Measurements from ENCODE around the gene FGGY.
"Not testable (repeated sequence)": the region's sequence is repeated elsewhere in the genome, so short reads cannot be mapped to it uniquely, and the experiment has no call there.

Gene FGGY

DNA sequence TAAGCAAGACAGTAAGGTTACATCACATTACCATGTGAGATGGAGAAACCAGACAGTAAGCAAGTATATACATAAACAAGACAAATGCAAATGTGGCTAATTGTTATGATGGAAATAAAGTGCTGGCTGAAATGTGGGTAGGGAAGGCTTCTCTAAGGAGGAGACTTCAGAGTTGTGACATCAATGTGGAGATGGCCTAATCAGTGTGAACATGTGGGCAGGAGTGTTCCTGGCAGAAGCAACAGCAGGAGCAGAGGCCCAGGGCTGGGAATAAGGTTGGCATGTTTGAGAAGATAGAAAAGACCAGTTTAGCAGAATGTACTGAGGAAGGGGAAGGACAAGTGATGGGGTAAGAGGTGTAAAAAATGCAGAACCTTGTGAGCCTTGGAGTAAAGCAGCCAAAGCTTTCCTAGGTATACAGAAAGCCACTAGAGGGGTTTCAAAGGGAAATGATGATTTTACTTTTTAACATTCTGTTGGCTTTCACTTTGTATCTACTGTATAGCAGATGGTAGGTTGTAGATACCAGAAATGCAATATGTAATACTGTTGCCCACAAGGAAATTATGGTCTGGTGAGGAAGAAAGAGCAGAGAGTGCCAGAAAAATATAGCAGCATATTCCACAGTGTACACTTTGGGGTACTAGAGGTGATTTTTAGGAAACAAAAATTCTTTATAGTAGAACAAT lies 197.4 kb downstream of the FGGY start:
- no peak for DNase-seq

DNA sequence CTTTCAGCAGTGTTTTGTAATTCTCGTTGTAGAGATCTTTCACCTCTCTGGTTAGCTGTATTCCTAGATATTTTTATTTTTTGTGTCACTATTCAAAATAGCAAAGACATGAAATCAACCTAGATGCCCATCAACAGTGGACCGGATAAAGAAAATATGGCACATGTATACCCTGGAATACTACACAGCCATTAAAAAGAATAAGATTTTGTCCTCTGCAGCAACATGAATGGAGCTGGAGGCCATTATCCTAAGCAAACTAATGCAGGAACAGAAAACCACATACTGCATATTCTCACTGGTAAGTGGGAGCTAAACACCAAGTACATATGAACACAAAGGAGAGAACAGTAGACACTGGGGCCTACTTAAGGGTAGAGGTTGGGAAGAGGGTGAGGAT lies 199.3 kb downstream of the FGGY start:
- not testable (repeated sequence) for DNase-seq

DNA sequence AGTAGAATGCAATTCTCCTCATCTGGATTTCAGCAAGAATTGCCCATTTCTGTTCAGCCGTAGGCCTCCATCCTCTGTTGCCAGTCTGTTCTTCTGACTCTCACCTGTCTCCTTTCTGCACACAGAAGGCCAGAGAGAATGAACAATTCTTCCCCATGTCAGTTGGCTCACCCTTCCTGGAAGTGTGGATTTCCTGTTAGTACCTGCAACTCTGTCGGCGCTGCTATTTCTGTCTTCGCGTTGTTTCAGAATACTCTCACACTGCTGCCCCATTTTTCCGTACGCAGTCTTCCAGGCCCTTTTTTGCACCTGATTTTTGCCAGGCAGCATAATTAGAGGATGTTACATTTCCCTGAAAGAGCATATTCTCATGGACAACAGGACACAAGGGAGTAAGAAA lies 200.7 kb downstream of the FGGY start:
- DNase-seq: no peak

DNA sequence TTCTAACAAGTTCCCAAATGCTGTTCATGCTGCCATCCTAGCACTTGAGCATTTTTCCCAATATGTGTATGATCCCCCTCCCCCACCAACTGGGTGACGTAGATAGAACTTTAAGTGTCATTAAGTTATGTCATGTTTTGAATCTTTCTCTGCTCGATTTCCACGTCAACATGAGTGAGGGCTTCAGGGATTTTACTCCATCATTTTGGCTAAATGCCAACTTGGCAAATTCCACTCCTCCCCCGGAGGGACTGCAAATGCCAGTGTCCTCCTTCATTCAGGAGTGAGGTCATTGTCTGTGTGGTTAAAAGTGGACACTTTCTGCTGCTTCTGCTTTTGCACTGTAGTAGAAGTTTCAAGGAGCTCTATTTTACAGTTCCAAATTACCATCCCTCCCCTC lies 201.7 kb downstream of the FGGY start:
- no peak for DNase-seq

DNA sequence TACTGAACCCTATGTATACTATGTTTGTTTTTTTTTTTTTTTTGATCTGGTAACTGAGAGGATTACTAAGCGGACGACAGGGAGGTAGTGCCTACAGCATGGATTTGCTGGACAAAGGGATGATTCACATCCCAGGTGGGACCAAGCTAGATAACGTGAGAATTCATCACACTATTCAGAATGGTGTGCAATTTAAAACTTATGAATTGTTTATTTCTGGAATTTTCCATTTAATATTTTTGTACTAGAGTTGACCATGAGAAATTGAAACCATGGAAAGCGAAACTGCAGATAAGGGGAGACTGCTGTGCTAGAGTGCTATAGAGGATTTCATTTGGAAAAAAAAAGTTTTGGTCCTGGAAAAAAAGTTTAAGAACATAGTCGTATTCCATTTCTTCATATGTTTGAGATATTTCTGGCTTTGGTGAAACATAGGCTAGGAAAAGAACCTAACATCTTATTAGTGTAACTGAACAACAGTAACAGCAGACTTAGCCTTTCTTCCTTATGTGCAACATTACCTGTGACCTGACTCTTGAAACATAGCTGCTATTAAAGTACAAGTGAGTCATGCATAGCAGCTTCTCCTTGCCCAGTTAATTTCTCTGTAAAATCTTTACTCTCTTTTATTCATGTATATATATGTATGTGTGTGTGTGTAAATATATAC lies 202.5 kb downstream of the FGGY start:
- DNase-seq: no peak

DNA sequence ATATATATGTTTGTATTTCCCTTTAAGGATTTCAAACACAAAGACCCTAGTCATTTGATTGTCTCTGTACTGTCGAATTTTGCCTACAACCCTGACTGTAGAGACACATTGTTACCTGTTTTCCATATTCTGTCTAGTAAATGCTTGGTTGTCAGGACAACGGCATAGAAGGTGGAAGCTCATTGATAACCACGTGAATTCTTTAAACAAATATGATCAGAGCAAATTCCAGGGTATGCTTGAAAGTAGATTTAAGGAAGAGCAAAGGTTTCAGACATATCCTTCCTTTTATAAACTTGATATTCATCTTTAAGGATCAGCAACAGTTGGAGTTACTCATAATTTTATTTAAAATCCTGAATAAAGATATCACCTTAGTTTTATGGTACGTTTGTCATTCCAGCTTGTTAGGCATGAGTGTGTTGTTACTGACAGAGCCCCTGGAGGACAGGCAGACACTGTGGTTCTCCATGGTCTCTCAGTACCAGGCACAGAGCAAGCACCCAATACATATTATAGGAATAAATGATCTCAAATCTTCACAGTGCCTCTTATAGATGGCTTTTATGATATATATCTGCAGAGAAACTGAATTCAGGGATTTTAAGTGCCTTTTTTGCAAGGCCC lies 203.2 kb downstream of the FGGY start:
- no peak for DNase-seq

GRCh38 chr1:59500950-59501742 lies 204.3 kb downstream of the FGGY start:
- DNase-seq: no peak

GRCh38 chr1:59502009-59502691 lies 205.3 kb downstream of the FGGY start:
- no peak for DNase-seq

GRCh38 chr1:59504276-59504675 lies 207.4 kb downstream of the FGGY start:
- no peak for DNase-seq

DNA sequence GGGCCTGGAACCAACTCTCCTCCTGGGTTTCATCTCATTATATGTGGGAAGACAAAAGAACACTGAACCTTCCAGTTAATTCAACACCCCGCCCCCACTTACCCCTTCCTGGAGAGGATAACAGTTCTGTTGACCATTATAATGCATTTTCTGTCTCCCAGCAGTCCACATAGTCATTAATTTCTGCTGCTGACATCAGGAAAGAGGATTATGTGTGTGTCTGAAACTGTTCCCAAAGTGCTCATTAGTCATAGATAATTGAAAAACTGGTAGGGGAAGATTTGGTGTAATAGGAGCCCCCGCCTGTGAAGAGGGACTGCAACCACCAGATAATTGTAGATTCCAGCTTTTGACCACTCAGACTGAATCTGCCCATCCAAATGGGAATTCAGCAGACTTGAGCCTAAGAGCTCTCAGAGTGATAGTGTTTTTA lies 208.7 kb downstream of the FGGY start:
- DNase-seq: no peak

- DNase-seq: no peak
Observed at GRCh38 chr1:59506952-59507351, 210.1 kb downstream of the FGGY start.

DNA sequence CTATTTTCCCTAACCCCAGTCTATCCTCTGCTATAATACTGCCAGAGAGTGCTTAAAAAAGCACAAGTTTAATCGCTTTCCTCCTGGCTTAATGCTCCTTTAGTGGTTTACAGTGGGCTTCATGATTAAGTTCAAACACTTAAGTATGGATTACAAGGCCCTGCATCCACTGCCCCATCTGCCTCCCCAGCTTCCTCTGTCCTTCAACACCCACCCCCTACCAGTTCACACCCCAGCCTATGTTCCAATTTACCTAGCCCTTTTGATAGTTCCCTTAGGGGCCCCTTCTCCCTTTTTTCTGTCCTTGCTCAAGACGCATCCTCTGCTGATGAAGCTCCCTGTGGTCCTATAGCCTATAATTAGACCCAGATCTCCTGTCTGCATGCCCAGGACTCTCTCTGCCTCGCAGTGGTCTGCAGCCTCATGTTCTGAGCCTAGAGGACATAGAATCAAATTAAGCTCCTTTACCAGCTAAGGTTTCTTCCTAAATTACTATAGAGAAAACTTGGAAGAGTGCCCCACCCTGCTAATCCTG lies 212.5 kb downstream of the FGGY start:
- DNase-seq: no peak

GRCh38 chr1:59510249-59510648 lies 213.4 kb downstream of the FGGY start:
- DNase-seq: no peak

DNA sequence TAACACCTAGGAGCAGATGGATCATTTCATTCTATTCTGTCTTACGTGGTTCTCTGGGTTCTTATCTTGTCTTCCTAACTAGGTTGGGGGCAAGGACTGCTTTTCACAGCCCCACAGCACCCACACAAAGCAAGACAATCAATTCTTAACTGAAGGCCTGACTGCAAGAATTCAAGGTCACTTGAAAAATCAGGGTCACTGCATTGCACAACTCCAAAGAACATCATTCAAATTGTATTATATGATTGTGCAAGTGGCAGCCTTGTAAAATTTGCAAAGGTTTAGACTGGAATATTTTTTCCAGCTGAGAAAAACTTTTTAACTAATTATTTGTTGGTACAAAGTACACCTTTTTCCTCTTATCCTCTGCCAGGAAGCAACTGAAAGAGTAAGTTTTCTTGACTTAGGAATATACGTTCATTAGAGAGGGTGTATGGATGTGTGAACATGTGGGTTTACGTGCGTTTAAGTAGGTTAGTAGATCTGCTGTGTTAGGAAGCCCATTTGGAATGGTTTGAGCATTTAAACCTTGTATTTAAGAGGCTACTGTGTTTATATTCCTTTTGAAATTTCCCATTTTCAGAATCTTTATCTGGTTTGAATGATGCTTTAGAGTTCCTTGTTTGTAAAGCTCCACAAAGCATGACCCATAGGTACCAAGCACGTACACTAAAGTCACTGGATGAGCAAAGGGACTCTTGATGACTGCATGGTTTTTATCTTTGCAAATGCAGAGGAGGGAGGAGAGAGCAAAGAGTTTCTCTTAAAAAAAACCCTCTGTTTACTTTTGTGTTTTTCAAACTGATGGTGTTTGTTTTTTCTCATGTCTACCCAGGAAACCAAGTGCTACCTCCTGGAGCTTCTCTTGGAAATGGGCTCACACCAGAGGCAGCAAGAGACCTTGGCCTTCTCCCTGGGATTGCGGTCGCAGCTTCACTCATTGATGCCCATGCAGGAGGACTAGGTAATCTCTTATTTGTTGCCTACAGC lies 214.9 kb downstream of the FGGY start:
- DNase-seq: no peak

DNA sequence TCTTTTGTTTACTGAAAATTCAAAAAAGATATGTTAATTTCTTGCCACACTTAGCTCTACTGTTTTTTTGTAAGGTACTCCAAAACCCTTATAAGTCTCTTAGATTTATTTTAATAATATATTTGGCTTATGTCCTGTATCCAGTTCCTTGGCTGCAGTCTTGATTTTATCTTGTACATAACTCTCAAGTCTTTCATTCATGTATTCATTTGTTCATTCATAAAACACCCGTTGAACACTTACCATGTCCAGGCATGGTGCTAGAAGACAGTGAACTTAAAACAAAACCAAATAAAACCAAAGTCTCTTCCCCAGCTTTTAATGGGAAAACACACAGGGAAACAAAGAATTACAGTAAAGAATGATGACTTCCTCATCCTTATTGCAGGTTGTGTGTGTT lies 215.8 kb downstream of the FGGY start:
- DNase-seq: no peak

DNA sequence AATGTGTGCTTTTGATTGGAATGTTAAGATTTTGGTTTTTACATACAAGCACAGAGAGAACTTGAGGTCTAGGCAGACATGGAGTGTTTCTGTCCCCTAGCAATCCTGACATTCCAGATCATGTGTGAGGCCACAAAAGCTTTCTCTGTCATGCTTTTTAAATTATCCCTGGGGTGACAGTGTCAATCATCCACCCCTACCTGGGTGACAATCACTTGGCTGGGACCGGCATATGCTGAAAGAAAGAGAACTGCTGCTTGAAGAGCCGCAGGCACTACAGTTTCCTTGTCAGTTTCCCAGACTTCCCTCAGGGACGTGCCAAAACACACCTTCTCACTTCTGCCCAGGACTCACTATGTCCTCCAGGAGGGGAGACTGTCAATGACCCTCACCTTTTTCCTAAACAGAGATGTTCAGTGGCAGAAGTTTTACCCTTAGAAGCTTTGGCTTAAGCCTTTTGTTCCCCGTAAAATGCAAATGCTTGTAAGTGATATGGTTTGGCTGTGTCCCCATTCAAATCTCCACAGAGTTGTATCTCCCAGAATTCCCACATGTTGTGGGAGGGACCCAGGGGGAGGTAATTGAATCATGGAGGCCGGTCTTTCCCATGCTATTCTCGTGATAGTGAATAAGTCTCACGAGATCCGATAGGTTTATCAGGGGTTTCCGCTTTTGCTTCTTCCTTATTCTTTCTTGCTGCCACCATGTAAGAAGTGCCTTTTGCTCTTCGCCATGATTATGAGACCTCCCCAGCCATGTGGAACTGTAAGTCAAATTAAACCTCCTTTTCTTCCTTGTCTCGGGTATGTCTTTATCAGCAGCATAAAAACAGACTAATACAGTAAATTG lies 217.4 kb downstream of the FGGY start:
- DNase-seq: no peak

DNA sequence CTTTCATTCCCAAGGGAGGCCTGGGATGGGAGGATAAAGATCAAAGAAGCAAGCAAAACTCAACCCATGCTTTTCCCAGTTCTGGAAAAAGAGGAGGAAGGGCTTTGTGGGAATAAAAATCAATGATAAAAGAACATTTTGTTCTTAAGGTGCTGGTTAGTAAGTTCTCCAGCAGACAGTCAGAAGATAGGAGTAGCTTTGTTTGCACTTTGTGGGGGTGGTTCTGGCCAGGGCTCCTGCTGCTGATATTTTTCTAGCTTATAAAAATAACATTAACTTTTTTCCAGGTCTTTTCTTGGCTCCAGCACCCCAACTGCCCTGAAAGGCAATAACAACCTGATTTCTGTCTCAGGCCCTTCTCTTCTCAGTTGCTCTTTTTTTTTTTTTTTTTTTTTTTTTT lies 220.0 kb downstream of the FGGY start:
- DNase-seq: no peak

DNA sequence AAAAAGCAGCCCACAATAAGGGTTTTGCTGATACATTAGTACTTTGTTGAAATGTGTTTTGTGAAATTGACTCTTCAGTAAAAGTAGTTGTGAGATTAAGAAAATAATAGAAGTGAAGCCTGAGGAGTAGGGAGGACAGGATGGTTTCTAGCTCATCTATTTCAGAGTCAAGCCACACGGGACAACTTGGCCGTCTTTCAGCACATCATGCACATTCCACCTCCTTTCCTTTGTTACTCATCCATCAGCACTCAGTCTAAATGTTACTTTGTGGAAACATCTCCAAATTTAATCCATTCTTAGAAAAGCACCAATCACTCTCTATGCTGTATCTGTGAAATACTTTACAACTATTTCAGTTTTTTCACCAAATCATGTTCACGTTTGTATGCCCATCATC lies 223.3 kb downstream of the FGGY start:
- no peak for DNase-seq

DNA sequence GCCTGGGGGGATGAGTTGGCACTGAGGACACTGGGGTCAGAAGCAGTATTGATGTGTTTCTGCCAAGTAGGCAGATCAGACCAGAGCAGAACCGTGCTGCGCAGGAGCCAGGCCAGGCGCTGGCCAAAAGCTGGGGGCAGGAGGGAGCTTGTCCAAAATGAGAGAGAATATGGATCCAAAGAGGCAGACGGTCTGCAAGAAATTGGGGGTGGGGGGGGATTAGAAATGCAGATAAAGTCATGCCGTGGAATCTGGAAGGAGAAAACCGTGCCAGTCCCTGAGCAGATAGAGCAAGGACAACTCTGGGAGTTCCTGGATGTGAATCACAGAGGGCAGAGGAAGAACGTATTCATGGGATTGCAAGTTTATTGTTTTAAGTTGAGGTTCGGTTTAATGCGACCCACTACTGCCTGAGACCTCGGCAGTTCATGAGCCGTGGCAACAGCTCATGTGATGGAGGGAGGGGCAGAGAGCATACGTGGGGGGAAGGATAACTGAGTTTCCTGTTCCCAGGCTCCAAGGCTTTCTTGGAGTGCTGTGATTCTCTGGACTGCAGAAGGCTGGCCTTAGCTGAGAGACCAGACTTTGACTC lies 224.0 kb downstream of the FGGY start:
- DNase-seq: no peak

DNA sequence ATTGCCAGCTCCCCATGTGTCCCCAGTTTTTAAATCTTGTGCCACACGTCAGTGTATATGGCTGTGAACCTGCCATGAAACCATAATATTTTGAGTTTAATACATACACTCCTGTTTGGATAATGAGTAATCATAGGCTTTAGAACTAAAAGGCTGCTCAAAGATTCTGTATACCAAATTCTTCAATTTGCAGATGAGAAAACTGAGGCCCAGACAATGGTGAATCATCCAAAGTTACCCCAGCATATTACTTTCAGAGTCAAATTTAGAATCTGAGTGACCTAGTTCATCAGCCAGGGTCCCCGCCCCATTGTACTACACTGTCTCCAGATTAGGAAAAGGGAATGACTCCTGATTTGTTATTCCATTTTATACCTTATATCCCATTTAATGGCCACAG lies 224.6 kb downstream of the FGGY start:
- no peak for DNase-seq
